WTC11 (cell line): ENCODE measurements around the gene YPEL4. TPM values are rescaled to one million over a fixed set of nuclear protein-coding genes. Genes with fewer than 3 reads are reported as not detected.

ENCODE experiments used
- ATAC-seq: fragments of 200-7000 bp; cut with Tn5 transposase; 2 replicates; pipeline ENCODE4 v1.10.0; 2021; ENCODE audit warnings: mild to moderate bottlenecking, moderate library complexity
- CTCF ChIA-PET: fragments of 300-600 bp; sonication (Branson Sonifier 250); formaldehyde crosslinking; loops from one replicate; lab custom pipeline; 2021; ENCODE audit warnings: antibody characterized with exemption; lab: Charles Lee
- POLR2A ChIA-PET: fragments of 350-600 bp; sonication (Branson Sonifier 250); formaldehyde crosslinking; loops from one replicate; lab custom pipeline; 2021; ENCODE audit warnings: antibody characterized with exemption; lab: Charles Lee
- DNase-seq: peaks from one replicate; pipeline ENCODE4 v3.0.0; 2021; ENCODE audit warnings: low spot score
- H3K27ac Mint-ChIP-seq: 2 replicates; pipeline ENCODE4 v1.8.0; 2021; ENCODE audit warnings: mixed read lengths
- H3K27me3 Mint-ChIP-seq: 2 replicates; pipeline ENCODE4 v1.8.0; 2021; ENCODE audit warnings: low read depth, mild to moderate bottlenecking, moderate library complexity, mixed read lengths
- H3K36me3 Mint-ChIP-seq: 2 replicates; pipeline ENCODE4 v1.8.0; 2021; ENCODE audit warnings: mixed read lengths
- H3K4me1 Mint-ChIP-seq: 2 replicates; pipeline ENCODE4 v1.8.0; 2022; ENCODE audit warnings: mixed read lengths
- H3K4me3 Mint-ChIP-seq: 2 replicates; pipeline ENCODE4 v1.8.0; 2021; ENCODE audit warnings: mild to moderate bottlenecking, moderate library complexity, mixed read lengths
- H3K9me3 Mint-ChIP-seq: 2 replicates; pipeline ENCODE4 v1.8.0; 2021; ENCODE audit warnings: mixed read lengths
- ELF4 ChIP-seq: sonication (generic); formaldehyde crosslinking; IDR thresholded peaks from 2 replicates; pipeline ENCODE4 v1.8.1; 2022; ENCODE audit warnings: low read depth, mild to moderate bottlenecking, moderate library complexity, missing genetic modification reagents
- FOXK1 ChIP-seq: sonication (generic); formaldehyde crosslinking; IDR thresholded peaks from 2 replicates; pipeline ENCODE4 v1.8.0; 2022; ENCODE audit warnings: mild to moderate bottlenecking, moderate library complexity, missing genetic modification reagents
- GRHL2 ChIP-seq: fragments of 250-450 bp; sonication (Bioruptor Pico); IDR thresholded peaks from 2 replicates; pipeline ENCODE4 v1.8.0; 2022; ENCODE audit warnings: mild to moderate bottlenecking, moderate library complexity; ENCODE audit not compliant: insufficient replicate concordance, severe bottlenecking
- JUN ChIP-seq: sonication (generic); formaldehyde crosslinking; IDR thresholded peaks from 2 replicates; pipeline ENCODE4 v1.8.0; 2023; ENCODE audit warnings: mild to moderate bottlenecking, missing genetic modification reagents
- RELA ChIP-seq: sonication (generic); formaldehyde crosslinking; IDR thresholded peaks from 2 replicates; pipeline ENCODE4 v1.8.1; 2022; ENCODE audit warnings: missing genetic modification reagents, mild to moderate bottlenecking, borderline replicate concordance
- TEAD4 ChIP-seq: sonication (generic); formaldehyde crosslinking; IDR thresholded peaks from 2 replicates; pipeline ENCODE4 v1.8.0; 2022; ENCODE audit warnings: mild to moderate bottlenecking, missing genetic modification reagents
- ZNF121 ChIP-seq: sonication (generic); formaldehyde crosslinking; IDR thresholded peaks from 2 replicates; pipeline ENCODE4 v1.8.0; 2023; ENCODE audit warnings: missing genetic modification reagents
- ZNF232 ChIP-seq: sonication (generic); formaldehyde crosslinking; IDR thresholded peaks from 2 replicates; pipeline ENCODE4 v1.8.0; 2022; ENCODE audit warnings: mild to moderate bottlenecking, missing genetic modification reagents
- ZNF263 ChIP-seq: sonication (generic); formaldehyde crosslinking; IDR thresholded peaks from 2 replicates; pipeline ENCODE4 v1.8.1; 2022; ENCODE audit warnings: low read depth, mild to moderate bottlenecking, moderate library complexity, missing genetic modification reagents
- ZNF416 ChIP-seq: fragments of 250-450 bp; sonication (Bioruptor Pico); IDR thresholded peaks from 2 replicates; pipeline ENCODE4 v1.9.0; 2021; ENCODE audit warnings: mild to moderate bottlenecking, inconsistent platforms
- ZNF423 ChIP-seq: fragments of 250-450 bp; sonication (Bioruptor Pico); IDR thresholded peaks from 2 replicates; pipeline ENCODE4 v2.1.2; 2022; ENCODE audit warnings: mild to moderate bottlenecking, moderate library complexity
- ZNF671 ChIP-seq: fragments of 250-450 bp; sonication (Bioruptor Pico); IDR thresholded peaks from 2 replicates; pipeline ENCODE4 v1.8.0; 2021; ENCODE audit warnings: mild to moderate bottlenecking
- total RNA-seq: library from RNA; stranded (reverse); gene quantifications from 3 replicates; pipeline ENCODE4 v1.2.3, GENCODE V29; 2021
- TF ChIP-seq, protein P1 (sequence below): sonication (generic); formaldehyde crosslinking; IDR thresholded peaks from 2 replicates; pipeline ENCODE4 v1.8.0; 2022; ENCODE audit warnings: mild to moderate bottlenecking, missing genetic modification reagents
- TF ChIP-seq, protein P2 (sequence below): sonication (generic); formaldehyde crosslinking; IDR thresholded peaks from 2 replicates; pipeline ENCODE4 v1.8.1; 2022; ENCODE audit warnings: missing genetic modification reagents, borderline replicate concordance
- TF ChIP-seq, protein P3 (sequence below): sonication (generic); formaldehyde crosslinking; IDR thresholded peaks from 2 replicates; pipeline ENCODE4 v1.8.1; 2022; ENCODE audit warnings: mild to moderate bottlenecking, moderate library complexity, missing genetic modification reagents
- TF ChIP-seq, protein P4 (sequence below): sonication (generic); formaldehyde crosslinking; IDR thresholded peaks from 2 replicates; pipeline ENCODE4 v1.8.1; 2023; ENCODE audit warnings: mild to moderate bottlenecking, moderate library complexity, missing genetic modification reagents
- TF ChIP-seq, protein P5 (sequence below): fragments of 250-450 bp; sonication (Bioruptor Pico); IDR thresholded peaks from 2 replicates; pipeline ENCODE4 v1.8.0; 2021; ENCODE audit warnings: mild to moderate bottlenecking
- TF ChIP-seq, protein P6 (sequence below): sonication (generic); formaldehyde crosslinking; conservative IDR thresholded peaks from 2 replicates; pipeline ENCODE4 v1.8.1; 2022; ENCODE audit warnings: mild to moderate bottlenecking, missing genetic modification reagents
- TF ChIP-seq, protein P7 (sequence below): fragments of 250-450 bp; sonication (Bioruptor Pico); IDR thresholded peaks from 2 replicates; pipeline ENCODE4 v1.9.0; 2021; ENCODE audit warnings: moderate library complexity, mild to moderate bottlenecking, inconsistent platforms, borderline replicate concordance
- TF ChIP-seq, protein P8 (sequence below): sonication (generic); formaldehyde crosslinking; IDR thresholded peaks from 2 replicates; pipeline ENCODE4 v1.8.0; 2022; ENCODE audit warnings: missing genetic modification reagents
- TF ChIP-seq, protein P9 (sequence below): fragments of 250-450 bp; sonication (Bioruptor Pico); IDR thresholded peaks from 2 replicates; pipeline ENCODE4 v1.9.0; 2021; ENCODE audit warnings: mild to moderate bottlenecking

YPEL4 gene
- total RNA-seq, 1 experiment from 2014 or later: 0.15 TPM

DNA sequence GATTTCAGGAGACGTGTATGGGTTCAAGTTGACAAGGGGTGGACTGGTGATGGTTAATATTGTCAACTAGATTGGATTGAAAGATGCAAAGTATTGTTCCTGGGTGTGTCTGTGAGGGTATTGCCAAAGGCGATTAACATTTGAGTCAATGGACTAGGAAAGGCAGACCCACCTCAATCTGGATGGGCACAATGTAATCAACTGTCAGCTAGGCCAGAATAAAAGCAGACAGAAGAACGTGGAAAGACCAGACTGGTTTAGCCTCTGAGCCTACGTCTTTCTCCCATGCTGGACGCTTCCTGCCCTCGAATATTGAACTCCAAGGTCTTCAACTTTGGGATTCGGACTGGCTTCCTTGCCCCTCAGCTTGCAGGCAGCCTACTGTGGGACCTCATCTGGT is 1.7 kb upstream of the YPEL4 start (continued):
- TF ChIP-seq, protein P1, sequence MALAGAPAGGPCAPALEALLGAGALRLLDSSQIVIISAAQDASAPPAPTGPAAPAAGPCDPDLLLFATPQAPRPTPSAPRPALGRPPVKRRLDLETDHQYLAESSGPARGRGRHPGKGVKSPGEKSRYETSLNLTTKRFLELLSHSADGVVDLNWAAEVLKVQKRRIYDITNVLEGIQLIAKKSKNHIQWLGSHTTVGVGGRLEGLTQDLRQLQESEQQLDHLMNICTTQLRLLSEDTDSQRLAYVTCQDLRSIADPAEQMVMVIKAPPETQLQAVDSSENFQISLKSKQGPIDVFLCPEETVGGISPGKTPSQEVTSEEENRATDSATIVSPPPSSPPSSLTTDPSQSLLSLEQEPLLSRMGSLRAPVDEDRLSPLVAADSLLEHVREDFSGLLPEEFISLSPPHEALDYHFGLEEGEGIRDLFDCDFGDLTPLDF: no peak
- TF ChIP-seq ZNF416 (peak; percentile 19; the same call in 1 of the 2 replicates), JUN (CRISPR knock-in tag) (no peak), GRHL2 (no peak), RELA (CRISPR knock-in tag) (no peak), ZNF121 (CRISPR knock-in tag) (no peak), ZNF232 (no peak), TEAD4 (CRISPR knock-in tag) (no peak), ZNF263 (CRISPR knock-in tag) (no peak), ZNF423 (CRISPR knock-in tag) (no peak), ELF4 (no peak)
- TF ChIP-seq, protein P2, sequence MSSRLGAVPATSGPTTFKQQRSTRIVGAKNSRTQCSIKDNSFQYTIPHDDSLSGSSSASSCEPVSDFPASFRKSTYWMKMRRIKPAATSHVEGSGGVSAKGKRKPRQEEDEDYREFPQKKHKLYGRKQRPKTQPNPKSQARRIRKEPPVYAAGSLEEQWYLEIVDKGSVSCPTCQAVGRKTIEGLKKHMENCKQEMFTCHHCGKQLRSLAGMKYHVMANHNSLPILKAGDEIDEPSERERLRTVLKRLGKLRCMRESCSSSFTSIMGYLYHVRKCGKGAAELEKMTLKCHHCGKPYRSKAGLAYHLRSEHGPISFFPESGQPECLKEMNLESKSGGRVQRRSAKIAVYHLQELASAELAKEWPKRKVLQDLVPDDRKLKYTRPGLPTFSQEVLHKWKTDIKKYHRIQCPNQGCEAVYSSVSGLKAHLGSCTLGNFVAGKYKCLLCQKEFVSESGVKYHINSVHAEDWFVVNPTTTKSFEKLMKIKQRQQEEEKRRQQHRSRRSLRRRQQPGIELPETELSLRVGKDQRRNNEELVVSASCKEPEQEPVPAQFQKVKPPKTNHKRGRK: no peak
- TF ChIP-seq, protein P3, sequence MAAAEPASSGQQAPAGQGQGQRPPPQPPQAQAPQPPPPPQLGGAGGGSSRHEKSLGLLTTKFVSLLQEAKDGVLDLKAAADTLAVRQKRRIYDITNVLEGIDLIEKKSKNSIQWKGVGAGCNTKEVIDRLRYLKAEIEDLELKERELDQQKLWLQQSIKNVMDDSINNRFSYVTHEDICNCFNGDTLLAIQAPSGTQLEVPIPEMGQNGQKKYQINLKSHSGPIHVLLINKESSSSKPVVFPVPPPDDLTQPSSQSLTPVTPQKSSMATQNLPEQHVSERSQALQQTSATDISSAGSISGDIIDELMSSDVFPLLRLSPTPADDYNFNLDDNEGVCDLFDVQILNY (CRISPR knock-in tag): no peak
- TF ChIP-seq, protein P4, sequence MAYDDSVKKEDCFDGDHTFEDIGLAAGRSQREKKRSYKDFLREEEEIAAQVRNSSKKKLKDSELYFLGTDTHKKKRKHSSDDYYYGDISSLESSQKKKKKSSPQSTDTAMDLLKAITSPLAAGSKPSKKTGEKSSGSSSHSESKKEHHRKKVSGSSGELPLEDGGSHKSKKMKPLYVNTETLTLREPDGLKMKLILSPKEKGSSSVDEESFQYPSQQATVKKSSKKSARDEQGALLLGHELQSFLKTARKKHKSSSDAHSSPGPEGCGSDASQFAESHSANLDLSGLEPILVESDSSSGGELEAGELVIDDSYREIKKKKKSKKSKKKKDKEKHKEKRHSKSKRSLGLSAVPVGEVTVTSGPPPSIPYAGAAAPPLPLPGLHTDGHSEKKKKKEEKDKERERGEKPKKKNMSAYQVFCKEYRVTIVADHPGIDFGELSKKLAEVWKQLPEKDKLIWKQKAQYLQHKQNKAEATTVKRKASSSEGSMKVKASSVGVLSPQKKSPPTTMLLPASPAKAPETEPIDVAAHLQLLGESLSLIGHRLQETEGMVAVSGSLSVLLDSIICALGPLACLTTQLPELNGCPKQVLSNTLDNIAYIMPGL: no peak
- TF ChIP-seq, protein P5, sequence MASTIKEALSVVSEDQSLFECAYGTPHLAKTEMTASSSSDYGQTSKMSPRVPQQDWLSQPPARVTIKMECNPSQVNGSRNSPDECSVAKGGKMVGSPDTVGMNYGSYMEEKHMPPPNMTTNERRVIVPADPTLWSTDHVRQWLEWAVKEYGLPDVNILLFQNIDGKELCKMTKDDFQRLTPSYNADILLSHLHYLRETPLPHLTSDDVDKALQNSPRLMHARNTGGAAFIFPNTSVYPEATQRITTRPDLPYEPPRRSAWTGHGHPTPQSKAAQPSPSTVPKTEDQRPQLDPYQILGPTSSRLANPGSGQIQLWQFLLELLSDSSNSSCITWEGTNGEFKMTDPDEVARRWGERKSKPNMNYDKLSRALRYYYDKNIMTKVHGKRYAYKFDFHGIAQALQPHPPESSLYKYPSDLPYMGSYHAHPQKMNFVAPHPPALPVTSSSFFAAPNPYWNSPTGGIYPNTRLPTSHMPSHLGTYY: peak; percentile 38; the same call in 1 of the 2 replicates
- TF ChIP-seq, protein P6, sequence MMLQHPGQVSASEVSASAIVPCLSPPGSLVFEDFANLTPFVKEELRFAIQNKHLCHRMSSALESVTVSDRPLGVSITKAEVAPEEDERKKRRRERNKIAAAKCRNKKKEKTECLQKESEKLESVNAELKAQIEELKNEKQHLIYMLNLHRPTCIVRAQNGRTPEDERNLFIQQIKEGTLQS (CRISPR knock-in tag): no peak
- TF ChIP-seq, protein P7, sequence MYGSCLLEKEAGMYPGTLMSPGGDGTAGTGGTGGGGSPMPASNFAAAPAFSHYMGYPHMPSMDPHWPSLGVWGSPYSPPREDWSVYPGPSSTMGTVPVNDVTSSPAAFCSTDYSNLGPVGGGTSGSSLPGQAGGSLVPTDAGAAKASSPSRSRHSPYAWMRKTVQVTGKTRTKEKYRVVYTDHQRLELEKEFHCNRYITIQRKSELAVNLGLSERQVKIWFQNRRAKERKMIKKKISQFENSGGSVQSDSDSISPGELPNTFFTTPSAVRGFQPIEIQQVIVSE (CRISPR knock-in tag): no peak

DNA sequence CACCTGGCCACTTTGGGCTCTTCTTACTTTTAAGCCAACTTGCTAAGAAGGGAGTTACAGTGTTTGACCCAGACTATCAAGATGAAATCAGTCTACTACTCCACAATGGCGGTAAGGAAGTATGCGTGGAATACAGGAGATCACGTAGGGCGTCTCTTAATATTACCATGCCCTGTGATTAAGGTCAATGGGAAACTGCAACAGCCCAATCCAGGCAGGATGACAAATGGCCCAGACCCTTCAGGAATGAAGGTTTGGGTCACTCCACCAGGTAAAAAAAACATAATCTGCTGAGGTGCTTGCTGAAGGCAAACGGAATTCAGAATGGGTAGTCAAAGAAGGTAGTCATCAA is 1.0 kb upstream of the YPEL4 start:
- Mint-ChIP-seq H3K9me3 (no peaks in the 10 kb centered on the region), H3K27me3 (peaks cover 69% of the 10 kb centered on the region), H3K27ac (no peak overlapping the region), H3K36me3 (no peaks in the 10 kb centered on the region), H3K4me1 (peaks cover 67% of the 10 kb centered on the region), H3K4me3 (peak overlapping the region; percentile 80)
- no peak for ATAC-seq
- no peak for DNase-seq
- TF ChIP-seq ZNF121 (CRISPR knock-in tag) (no peak), FOXK1 (CRISPR knock-in tag) (no peak), ZNF671 (CRISPR knock-in tag) (peak; percentile 75)
- TF ChIP-seq, protein P8, sequence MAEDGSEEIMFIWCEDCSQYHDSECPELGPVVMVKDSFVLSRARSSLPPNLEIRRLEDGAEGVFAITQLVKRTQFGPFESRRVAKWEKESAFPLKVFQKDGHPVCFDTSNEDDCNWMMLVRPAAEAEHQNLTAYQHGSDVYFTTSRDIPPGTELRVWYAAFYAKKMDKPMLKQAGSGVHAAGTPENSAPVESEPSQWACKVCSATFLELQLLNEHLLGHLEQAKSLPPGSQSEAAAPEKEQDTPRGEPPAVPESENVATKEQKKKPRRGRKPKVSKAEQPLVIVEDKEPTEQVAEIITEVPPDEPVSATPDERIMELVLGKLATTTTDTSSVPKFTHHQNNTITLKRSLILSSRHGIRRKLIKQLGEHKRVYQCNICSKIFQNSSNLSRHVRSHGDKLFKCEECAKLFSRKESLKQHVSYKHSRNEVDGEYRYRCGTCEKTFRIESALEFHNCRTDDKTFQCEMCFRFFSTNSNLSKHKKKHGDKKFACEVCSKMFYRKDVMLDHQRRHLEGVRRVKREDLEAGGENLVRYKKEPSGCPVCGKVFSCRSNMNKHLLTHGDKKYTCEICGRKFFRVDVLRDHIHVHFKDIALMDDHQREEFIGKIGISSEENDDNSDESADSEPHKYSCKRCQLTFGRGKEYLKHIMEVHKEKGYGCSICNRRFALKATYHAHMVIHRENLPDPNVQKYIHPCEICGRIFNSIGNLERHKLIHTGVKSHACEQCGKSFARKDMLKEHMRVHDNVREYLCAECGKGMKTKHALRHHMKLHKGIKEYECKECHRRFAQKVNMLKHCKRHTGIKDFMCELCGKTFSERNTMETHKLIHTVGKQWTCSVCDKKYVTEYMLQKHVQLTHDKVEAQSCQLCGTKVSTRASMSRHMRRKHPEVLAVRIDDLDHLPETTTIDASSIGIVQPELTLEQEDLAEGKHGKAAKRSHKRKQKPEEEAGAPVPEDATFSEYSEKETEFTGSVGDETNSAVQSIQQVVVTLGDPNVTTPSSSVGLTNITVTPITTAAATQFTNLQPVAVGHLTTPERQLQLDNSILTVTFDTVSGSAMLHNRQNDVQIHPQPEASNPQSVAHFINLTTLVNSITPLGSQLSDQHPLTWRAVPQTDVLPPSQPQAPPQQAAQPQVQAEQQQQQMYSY (CRISPR knock-in tag): no peak
- TF ChIP-seq, protein P9, sequence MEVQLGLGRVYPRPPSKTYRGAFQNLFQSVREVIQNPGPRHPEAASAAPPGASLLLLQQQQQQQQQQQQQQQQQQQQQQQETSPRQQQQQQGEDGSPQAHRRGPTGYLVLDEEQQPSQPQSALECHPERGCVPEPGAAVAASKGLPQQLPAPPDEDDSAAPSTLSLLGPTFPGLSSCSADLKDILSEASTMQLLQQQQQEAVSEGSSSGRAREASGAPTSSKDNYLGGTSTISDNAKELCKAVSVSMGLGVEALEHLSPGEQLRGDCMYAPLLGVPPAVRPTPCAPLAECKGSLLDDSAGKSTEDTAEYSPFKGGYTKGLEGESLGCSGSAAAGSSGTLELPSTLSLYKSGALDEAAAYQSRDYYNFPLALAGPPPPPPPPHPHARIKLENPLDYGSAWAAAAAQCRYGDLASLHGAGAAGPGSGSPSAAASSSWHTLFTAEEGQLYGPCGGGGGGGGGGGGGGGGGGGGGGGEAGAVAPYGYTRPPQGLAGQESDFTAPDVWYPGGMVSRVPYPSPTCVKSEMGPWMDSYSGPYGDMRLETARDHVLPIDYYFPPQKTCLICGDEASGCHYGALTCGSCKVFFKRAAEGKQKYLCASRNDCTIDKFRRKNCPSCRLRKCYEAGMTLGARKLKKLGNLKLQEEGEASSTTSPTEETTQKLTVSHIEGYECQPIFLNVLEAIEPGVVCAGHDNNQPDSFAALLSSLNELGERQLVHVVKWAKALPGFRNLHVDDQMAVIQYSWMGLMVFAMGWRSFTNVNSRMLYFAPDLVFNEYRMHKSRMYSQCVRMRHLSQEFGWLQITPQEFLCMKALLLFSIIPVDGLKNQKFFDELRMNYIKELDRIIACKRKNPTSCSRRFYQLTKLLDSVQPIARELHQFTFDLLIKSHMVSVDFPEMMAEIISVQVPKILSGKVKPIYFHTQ (CRISPR knock-in tag): peak; percentile 37; the same call in 1 of the 2 replicates
- ChIA-PET POLR2A (interaction anchor here (3.2 kb wide), 1 partner anchor 11 kb away, joined by 47 read pairs; no protein-coding TSS in a partner anchor), CTCF (interaction anchor here (2.8 kb wide), 1 partner anchor 83 kb away, joined by 17 read pairs; the partner anchor contains the start of gene UBE2L6)
